Small intestine (tissue), 7 donors: Measurements from ENCODE around the gene RPS16. TPM values are rescaled to one million over a fixed set of nuclear protein-coding genes. Genes with fewer than 3 reads are reported as not detected.

Source experiments
- DNase-seq, 2 donors: peaks; one replicate each; pipeline versions ENCODE4 v3.0.0 to v3.0.0-alpha.2; 2013
- FAIRE-seq: peaks from 2 replicates; lab custom pipeline; 2012; peaks lifted over from hg19 to GRCh38; lab: Jason Lieb, UNC
- H3K27ac ChIP-seq, 3 donors: one replicate each; pipeline ENCODE4 v1.5.1; 2013; ENCODE audit warnings: low read length in 2 of 3, mild to moderate bottlenecking in 2 of 3, control low read depth in 1 of 3, inconsistent platforms in 1 of 3, low read depth in 1 of 3, moderate library complexity in 1 of 3
- H3K27me3 ChIP-seq, 3 donors: one replicate each; pipeline ENCODE4 v1.6.1; 2013; ENCODE audit warnings: low read length in 3 of 3, inconsistent platforms in 1 of 3; ENCODE audit not compliant: control insufficient read depth in 3 of 3, insufficient read depth in 3 of 3
- H3K36me3 ChIP-seq, 3 donors: one replicate each; pipeline ENCODE4 v1.6.1; 2013; ENCODE audit warnings: low read length in 3 of 3, inconsistent platforms in 1 of 3, low read depth in 1 of 3, mild to moderate bottlenecking in 1 of 3, moderate library complexity in 1 of 3; ENCODE audit not compliant: control insufficient read depth in 3 of 3, insufficient read depth in 2 of 3
- H3K4me1 ChIP-seq, 3 donors: one replicate each; pipeline ENCODE4 v1.6.1; 2013; ENCODE audit warnings: low read length in 2 of 3, inconsistent platforms in 1 of 3, low read depth in 1 of 3, mild to moderate bottlenecking in 1 of 3, moderate library complexity in 1 of 3; ENCODE audit not compliant: control insufficient read depth in 3 of 3, insufficient read depth in 2 of 3
- H3K4me3 ChIP-seq, 3 donors: one replicate each; pipeline ENCODE4 v1.5.1; 2013; ENCODE audit warnings: low read length in 3 of 3, control low read depth in 1 of 3, inconsistent platforms in 1 of 3, low read depth in 1 of 3, mild to moderate bottlenecking in 1 of 3, moderate library complexity in 1 of 3
- H3K9me3 ChIP-seq, 2 donors: one replicate each; pipeline ENCODE4 v1.6.1; 2013; ENCODE audit warnings: low read depth in 1 of 2, low read length in 1 of 2; ENCODE audit not compliant: control insufficient read depth in 2 of 2, insufficient read depth in 1 of 2
- WGBS, 3 donors: extraction: QIAGEN DNeasy Blood & Tissue Kit; methylation state at CpG; one replicate each; pipeline ENCODE4 v1.1.7; 2013; 5-methylcytosine and 5-hydroxymethylcytosine counted together
- polyA plus RNA-seq, 4 donors: library from polyadenylated mRNA; stranded (reverse) in 3 of 4; unstranded in 1 of 4; fragments of 200-250 nt in 3 of 4; fragments of 120-200 nt in 1 of 4; gene quantifications; one replicate each; pipeline versions ENCODE4 v1.2.1 to v1.2.3, GENCODE V29; 2013
- donor health status: healthy with polysubstance abuse.
- donor health status: control.
- donor health status: control.
- donor health status: Bipolar disorder and iron deficiency.
- donor health status: healthy.

Gene RPS16
- polyA plus RNA-seq, 4 donors: 1,341 to 3,643 (median 2,485) TPM

DNA sequence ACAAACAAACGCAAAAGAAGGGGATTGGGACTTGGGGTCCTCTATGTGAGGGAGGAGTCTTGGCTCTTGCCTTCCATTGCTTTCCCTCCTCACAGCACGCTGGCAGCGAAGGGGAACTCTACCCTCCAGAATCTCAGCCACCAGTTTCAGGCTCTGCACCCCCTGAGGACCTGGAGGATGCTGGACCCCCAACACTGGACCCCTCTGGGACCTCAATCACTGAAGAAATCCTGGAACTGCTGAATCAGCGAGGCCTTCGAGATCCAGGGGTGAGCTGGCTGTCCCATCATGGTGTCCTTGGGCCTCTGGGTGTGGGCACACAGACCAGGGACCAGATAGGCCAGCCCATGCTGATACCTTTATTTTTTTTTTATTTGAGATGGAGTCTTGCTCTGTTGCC is 13.7 kb downstream of the RPS16 start:
- no peaks in the 10 kb centered on the region for H3K4me1 ChIP-seq
- no peak overlapping the region for H3K4me3 ChIP-seq
- H3K27ac ChIP-seq: no peak overlapping the region
- no peak for FAIRE-seq
- WGBS, 3 donors: 90 to 95% (median 90%) methylated on average over 5 of the region's 5 CpGs
- H3K9me3 ChIP-seq: no peaks in the 10 kb centered on the region
- peaks cover 0 to 55% (median 0%) of the 10 kb centered on the region in 3 donors for H3K36me3 ChIP-seq
- H3K27me3 ChIP-seq: no peaks in the 10 kb centered on the region
- no peak for DNase-seq

DNA sequence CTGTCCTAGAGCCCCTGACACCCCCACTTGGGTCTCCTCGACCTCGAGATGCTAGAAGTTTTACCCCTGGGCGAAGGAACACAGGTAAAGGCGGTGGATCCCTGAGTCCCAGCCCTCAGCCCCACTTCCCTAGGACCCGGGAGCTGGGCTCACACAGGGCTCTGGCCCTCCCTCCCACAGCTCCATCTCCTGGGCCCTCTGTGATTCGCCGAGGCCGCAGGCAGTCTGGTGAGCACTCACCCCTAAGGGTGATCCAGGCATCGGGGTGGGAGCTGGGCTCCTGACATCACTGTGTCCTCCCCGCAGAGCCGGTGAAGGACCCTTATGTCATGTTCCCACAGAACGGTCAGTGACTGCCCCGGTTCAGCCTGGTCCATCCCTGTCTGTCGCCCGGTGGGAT is 15.0 kb downstream of the RPS16 start:
- Histone ChIP-seq H3K27me3 (no peaks in the 10 kb centered on the region), H3K36me3 (peaks cover 0 to 67% (median 0%) of the 10 kb centered on the region in 3 donors), H3K9me3 (no peaks in the 10 kb centered on the region), H3K4me1 (no peaks in the 10 kb centered on the region), H3K4me3 (no peak overlapping the region), H3K27ac (no peak overlapping the region)
- WGBS, 3 donors: 89 to 92% (median 90%) methylated on average over 13 to 15 of the region's 15 CpGs
- no peak for FAIRE-seq
- no peak for DNase-seq

GRCh38 chr19:39419003-39419402 is 16.7 kb downstream of the RPS16 start:
- FAIRE-seq (no peak), DNase-seq (no peak)
- no peaks in the 10 kb centered on the region for H3K9me3 ChIP-seq
- peaks cover 0 to 4% (median 0%) of the 10 kb centered on the region in 3 donors for H3K4me1 ChIP-seq
- 78 to 85% (median 84%) methylated on average over 9 of the region's 9 CpGs for WGBS, 3 donors
- H3K27me3 ChIP-seq: no peaks in the 10 kb centered on the region
- H3K36me3 ChIP-seq: peaks cover 0 to 64% (median 0%) of the 10 kb centered on the region in 3 donors
- H3K27ac ChIP-seq: no peak overlapping the region
- H3K4me3 ChIP-seq: no peak overlapping the region

DNA sequence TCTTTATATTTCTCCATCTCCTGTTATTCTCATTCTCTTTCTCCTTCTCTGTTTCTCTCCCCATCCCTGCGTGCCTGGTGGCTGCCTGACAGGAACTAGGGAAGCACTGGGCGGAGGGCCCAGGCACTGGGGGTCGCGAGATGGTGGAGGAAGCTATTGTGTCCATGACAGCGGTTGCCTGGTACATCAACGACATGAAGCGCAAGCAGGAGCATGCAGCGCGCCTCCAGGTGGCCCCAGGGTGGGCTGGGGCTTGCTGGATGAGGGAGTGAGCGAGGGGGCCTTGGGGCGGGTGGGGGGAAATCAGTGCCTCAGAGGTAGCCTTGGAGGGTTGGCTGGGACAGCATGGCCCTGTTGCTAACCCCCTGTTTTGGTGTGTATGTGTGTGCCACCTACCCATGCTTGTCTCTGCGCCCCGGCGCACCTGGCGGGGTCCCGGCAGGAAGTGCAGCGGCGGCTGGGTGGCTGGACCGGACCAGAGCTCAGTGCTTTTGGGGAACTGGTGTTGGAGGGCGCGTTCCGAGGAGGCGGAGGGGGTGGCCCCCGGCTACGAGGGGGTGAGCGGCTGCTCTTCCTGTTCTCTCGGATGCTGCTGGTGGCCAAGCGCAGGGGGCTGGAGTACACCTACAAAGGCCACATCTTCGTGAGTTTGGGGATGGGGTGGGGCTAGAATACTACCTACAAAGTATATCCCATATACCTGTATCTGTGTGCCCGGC is 18.1 kb downstream of the RPS16 start:
- H3K27me3 ChIP-seq: peaks cover 0 to 5% (median 0%) of the 10 kb centered on the region in 3 donors
- no peak overlapping the region for H3K27ac ChIP-seq
- peaks cover 0 to 7% (median 0%) of the 10 kb centered on the region in 3 donors for H3K4me1 ChIP-seq
- 87 to 93% (median 88%) methylated on average over 29 to 30 of the region's 30 CpGs for WGBS, 3 donors
- no peak overlapping the region for H3K4me3 ChIP-seq
- no peak for DNase-seq
- no peaks in the 10 kb centered on the region for H3K9me3 ChIP-seq
- H3K36me3 ChIP-seq: peaks cover 0 to 50% (median 0%) of the 10 kb centered on the region in 3 donors
- no peak for FAIRE-seq

- Histone ChIP-seq H3K27ac (no peak overlapping the region), H3K4me3 (no peak overlapping the region), H3K9me3 (no peaks in the 10 kb centered on the region), H3K4me1 (peaks cover 0 to 10% (median 0%) of the 10 kb centered on the region in 3 donors), H3K27me3 (peaks cover 0 to 6% (median 0%) of the 10 kb centered on the region in 3 donors), H3K36me3 (peaks cover 0 to 43% (median 0%) of the 10 kb centered on the region in 3 donors)
- FAIRE-seq (no peak), DNase-seq (no peak)
- 75 to 82% (median 76%) methylated on average over 23 to 27 of the region's 27 CpGs for WGBS, 3 donors
These were observed 19.3 kb downstream of the RPS16 start for GRCh38 chr19:39416152-39417120.

- peaks cover 0 to 37% (median 0%) of the 10 kb centered on the region in 3 donors for H3K36me3 ChIP-seq
- H3K4me3 ChIP-seq: peak overlapping the region in 1 of 3 donors; percentile 76
- H3K9me3 ChIP-seq: no peaks in the 10 kb centered on the region
- no peak for DNase-seq
- no peak overlapping the region for H3K27ac ChIP-seq
- peaks cover 0 to 6% (median 0%) of the 10 kb centered on the region in 3 donors for H3K27me3 ChIP-seq
- WGBS, 3 donors: 66 to 77% (median 70%) methylated on average over 35 of the region's 35 CpGs
- peaks cover 0 to 20% (median 0%) of the 10 kb centered on the region in 3 donors for H3K4me1 ChIP-seq
- FAIRE-seq: no peak
These were observed 20.4 kb downstream of the RPS16 start for GRCh38 chr19:39415111-39416046.

GRCh38 chr19:39413911-39414608 is 21.7 kb downstream of the RPS16 start:
- H3K36me3 ChIP-seq: peaks cover 0 to 36% (median 0%) of the 10 kb centered on the region in 3 donors
- no peak for FAIRE-seq
- H3K4me3 ChIP-seq: peak overlapping the region; percentile 60 to 76 (median 63)
- DNase-seq: no peak
- peaks cover 0 to 22% (median 0%) of the 10 kb centered on the region in 3 donors for H3K4me1 ChIP-seq
- WGBS, 3 donors: 36 to 52% (median 39%) methylated on average over 18 of the region's 18 CpGs
- peaks cover 0 to 6% (median 0%) of the 10 kb centered on the region in 3 donors for H3K27me3 ChIP-seq
- H3K27ac ChIP-seq: peak overlapping the region; percentile 24 to 63 (median 60)
- H3K9me3 ChIP-seq: no peaks in the 10 kb centered on the region
